HG03439 (cell line): ENCODE measurements around the gene COA1.
"Not testable (repeated sequence)": the region's sequence is repeated elsewhere in the genome, so short reads cannot be mapped to it uniquely, and the experiment has no call there.

Source experiments
- ATAC-seq: cut with Tn5 transposase; IDR thresholded peaks from one replicate; pipeline ENCODE4 v1.9.1; 2021; ENCODE audit warnings: mild to moderate bottlenecking, moderate library complexity; ENCODE audit not compliant: unreplicated experiment

COA1 gene, protein sequence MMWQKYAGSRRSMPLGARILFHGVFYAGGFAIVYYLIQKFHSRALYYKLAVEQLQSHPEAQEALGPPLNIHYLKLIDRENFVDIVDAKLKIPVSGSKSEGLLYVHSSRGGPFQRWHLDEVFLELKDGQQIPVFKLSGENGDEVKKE

DNA sequence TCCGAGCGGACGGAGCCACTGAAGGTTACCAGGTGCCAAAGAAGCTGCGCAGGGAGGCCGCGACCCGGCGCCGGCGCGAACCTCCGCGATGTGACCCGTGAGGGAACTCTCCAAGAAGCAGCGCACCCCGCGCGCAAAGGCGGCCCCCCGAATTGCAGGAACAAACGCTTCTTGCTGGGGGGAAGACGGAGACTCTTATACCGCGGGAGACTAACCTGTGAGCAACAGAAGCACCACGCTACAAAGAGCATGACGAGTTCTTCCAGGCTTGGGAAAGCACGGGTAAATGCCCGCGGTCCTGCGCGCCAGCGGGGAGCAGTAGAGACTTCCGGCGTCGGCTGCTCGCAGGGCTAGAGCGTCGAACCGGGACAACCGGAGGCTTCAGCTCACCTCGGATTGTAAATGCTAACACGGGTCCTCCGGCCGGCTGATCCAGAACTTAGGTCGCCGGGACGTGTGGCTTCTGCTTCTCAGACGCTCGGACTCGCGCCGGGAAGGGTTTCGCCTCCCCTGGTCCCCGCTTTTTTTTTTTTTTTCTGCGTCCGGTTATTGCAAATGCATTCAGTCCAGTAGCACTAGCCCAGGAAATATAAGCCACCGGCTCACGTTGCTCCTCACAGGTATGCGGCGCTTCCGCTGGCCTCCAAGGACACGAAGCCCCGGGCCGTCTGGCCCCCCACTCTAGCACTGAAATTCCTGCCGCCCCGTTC, at the start of gene COA1:
TSS of gene COA1 (minus strand) at position 310 of the 710 bp plus-strand sequence. CDS start 80,909 bp downstream, outside the sequence.
- peak; percentile 88 for ATAC-seq

DNA sequence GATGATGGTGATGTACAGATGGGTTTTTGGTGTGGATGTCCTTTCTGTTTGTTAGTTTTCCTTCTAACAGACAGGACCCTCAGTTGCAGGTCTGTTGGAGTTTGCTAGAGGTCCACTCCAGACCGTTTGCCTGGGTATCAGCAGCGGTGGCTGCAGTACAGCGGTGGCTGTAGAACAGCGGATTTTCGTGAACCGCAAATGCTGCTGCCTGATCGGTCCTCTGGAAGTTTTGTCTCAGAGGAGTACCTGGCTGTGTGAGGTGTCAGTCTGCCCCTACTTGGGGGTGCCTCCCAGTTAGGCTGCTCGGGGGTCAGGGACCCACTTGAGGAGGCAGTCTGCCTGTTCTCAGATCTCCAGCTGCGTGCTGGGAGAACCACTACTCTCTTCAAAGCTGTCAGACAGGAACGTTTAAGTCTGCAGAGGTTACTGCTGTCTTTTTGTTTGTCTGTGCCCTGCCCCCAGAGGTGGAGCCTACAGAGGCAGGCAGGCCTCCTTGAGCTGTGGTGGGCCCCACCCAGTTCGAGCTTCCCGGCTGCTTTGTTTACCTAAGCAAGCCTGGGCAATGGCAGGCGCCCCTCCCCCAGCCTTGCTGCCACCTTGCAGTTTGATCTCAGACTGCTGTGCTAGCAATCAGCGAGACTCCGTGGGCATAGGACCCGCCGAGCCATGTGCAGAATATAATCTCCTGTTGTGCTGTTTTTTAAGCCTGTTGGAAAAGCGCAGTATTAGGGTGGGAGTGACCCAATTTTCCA, 49.1 kb upstream of the COA1 start:
- ATAC-seq: not testable (repeated sequence)

DNA sequence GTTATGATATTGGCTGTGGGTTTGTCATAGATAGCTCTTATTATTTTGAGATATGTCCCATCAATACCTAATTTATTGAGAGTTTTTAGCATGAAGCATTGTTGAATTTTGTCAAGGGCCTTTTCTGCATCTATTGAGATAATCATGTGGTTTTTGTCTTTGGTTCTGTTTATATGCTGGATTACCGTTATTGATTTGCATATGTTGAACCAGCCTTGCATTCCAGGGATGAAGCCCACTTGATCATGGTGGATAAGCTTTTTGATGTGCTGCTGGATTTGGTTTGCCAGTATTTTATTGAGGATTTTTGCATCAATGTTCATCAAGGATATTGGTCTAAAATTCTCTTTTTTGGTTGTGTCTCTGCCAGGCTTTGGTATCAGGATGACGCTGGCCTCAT, 45.9 kb upstream of the COA1 start:
- ATAC-seq: not testable (repeated sequence)

DNA sequence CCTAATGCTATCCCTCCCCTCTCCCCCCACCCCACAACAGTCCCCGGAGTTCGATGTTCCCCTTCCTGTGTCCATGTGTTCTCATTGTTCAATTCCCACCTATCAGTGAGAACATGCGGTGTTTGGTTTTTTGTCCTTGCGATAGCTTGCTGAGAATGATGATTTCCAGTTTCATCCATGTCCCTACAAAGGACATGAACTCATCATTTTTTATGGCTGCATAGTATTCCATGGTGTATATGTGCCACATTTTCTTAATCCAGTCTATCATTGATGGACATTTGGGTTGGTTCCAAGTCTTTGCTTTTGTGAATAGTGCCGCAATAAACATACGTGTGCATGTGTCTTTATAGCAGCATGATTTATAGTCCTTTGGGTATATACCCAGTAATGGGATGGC, 43.9 kb upstream of the COA1 start:
- not testable (repeated sequence) for ATAC-seq

DNA sequence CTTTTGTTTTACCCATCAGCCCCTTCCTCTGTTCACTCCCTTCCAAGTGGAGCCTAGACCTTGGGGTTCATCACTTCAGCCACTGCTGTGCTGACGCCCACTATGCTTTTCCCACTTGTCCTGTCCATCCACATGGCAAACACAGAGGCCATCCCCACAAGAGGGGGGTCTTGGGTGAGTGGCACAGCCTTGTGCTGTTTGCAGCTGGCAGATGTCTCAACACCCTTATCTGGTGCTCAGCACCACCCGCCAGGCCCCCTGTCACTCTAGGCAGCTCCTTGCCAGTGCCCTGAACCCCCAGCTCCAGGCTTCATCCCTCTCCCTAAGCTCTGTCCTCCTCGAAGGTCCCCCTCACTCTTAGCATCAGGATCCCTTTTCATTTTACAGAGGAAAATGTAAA, 42.2 kb upstream of the COA1 start:
- ATAC-seq: no peak

DNA sequence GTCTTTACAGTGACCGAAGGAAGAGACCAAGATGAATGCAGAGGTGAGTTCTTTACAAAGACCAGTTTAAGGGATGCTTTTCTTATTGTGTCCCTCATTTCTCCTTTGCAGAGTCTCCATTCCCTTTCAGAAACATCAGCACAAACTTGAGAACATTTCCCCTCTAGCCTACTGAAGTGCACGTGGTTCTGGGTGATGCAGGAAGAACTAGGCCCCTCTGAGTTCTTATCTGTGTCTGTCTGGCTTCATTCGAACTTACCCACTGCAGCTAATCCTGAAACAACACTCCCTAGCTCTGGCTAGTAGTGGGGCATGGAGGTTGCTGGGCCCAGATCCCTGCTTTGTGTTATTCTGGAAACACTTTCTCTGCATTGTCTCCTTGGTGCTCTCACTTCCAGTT, 41.8 kb upstream of the COA1 start:
- no peak for ATAC-seq

DNA sequence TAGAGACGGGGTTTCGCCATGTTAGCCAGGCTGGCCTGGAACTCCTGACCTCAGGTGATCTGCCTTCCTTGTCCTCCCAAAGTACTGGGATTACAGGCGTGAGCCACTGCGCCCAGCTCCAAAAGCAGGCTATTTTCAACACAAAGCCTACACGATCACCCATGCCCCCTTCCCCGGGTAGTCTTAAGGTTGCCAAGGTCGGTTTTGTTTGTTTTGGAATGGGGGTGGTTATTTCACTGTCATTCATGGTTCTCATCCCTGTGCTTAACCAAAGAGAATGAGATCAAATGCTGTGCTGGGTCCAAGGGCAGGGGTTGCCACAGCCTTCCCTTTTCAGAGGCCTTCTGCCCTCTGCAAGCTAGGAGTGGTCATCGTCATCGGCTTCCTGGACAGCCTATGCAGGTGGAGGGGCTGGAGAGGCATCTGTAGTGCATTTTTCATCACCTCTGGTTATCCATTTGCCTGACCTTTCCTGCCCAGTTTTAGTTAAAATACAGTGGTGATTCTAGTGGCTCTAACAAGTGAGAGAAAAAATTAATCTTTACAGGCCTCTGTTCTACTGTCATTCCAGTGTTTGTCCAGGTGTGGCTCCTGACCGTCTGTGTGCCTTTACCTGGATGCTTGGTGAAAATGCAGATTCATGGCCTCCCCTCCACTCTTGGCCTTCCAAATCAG, 40.6 kb upstream of the COA1 start:
- no peak for ATAC-seq

DNA sequence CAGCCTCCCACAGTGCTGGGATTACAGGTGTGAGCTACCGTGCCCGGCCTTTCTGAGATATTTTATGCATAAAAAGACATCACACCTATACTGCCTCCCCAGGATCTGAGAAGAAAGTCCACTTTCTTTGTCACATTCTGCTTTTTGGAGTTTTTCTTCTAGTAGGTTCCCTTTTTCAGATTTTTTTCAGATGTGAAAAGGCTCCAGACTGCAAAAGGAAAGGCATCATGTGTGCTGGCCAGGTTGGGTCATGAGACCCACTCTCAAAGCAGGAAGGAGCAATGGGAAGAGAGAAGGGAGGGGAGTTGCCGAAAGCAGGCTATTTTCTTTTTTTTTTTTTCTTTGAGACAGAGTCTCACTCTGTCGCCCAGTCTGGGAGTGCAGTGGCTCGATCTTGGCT, 40.0 kb upstream of the COA1 start:
- ATAC-seq: no peak

DNA sequence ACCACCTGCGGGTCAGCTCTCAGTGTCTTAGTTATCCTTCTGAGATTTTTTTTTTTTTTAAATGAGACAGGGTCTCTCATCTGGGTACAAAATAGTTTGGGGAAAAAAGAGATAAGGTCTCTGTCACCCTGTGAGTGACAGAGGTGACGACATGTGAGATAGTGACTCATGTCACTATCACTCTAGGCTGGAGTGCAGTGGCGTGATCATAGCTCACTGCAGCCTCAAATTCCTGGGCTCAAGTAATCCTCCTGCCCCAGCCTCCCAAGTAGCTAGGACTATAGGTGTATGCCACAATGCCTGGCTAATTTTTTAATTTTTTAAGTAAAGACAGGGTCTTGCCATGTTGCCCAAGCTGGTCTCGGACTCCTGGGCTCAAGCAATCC, 39.6 kb upstream of the COA1 start:
- ATAC-seq: no peak

DNA sequence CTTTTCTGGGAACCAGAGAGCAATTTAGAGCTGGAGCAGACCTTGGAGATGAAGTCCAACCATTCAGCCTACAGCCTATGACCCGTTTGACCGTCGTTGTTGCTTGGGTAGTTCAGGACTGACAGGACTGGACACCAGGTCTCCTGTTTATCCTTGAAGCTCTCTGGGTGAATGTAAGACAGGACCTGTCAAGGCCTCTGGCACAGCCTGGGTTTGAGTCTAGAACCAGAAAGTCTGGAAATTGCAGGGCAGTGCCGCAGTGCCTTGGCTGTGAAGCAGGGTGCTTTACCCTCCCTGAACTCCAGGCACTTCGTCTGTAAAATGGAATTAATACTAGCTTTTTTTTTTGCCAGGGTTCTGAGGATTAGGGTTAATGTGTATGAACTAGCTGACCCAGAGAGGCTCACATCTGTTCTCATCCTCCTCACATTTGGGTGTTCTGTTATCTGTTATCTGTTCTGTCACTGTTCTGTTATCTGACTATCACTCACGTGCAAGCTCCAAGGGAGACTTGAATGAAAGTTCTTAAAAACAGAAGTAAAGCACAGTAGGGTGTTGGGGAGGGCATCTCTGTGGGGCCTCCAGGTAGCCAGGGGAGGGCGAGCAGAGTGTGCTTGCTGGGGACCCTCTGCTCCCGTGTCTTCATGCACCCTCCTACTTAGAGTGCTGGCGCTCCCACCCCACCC, 39.0 kb upstream of the COA1 start:
- ATAC-seq: no peak

DNA sequence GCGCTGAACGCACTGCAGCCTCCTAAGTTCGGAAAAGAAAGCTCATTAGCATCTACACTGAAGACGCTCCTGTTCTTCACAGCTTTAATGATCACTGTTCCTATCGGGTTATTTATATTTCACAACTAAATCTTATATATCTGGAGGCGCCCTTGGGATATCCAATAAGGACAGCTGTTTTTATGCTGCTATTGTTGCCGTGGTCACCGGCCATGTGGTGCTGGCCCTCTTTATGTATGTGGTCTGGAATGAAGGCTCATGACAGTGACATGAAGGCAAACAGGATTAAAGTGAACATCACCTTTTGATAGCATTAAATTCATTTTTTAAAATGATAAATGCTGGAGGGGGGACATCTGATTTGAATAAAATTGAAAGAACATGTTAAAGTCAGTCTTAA, 38.0 kb upstream of the COA1 start:
- ATAC-seq: no peak

DNA sequence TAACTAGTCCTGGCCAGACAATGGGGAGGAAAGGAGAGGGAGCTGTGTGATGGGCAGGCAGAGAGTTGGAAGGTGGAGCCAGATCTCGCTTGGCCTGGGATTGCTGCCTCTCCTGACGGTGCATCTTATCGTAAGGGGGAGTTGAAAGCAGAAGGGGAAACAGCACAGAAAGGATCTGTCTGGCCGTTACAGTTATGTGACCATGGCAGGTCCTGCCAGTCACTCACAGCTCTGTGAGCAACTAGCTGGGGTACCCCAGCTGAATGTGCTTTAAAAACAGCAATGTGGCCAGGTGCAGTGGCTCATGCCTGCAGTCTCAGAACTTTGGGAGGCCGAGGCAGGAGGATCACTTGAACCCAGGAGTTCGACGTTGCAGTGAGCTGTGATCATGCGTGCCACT, 37.2 kb upstream of the COA1 start:
- ATAC-seq: no peak

DNA sequence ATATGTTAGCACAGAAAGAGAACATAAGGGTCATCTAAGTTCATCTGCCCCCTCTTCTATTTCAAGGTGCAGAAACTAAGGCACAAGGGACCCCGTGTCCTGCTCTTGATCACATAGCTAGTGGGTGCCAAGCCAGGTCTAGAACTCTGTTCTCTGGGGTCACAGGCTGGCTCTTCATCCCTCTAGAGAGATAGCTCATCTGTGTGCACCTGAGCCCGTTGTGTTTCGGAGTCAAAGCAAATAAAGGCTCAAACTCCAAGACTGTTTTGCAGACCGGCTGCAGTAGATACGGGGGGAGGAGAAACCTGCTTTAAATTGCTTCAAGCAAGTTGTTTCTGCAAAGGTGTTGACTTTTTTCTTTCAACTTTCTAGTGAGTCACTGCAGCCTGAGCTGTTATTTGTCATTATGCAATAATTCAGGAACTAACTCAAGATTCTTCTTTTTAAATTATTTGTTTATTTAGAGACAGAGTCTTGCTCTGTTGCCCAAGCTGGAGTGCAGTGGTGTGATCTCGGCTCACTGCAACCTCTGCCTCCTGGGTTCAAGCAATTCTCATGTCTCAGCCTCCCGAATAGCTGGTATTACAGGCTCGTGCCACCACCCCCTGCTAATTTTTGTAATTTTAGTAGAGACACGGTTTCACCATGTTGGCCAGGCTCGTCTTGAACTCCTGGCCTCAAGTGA, 35.6 kb upstream of the COA1 start:
- ATAC-seq: no peak

DNA sequence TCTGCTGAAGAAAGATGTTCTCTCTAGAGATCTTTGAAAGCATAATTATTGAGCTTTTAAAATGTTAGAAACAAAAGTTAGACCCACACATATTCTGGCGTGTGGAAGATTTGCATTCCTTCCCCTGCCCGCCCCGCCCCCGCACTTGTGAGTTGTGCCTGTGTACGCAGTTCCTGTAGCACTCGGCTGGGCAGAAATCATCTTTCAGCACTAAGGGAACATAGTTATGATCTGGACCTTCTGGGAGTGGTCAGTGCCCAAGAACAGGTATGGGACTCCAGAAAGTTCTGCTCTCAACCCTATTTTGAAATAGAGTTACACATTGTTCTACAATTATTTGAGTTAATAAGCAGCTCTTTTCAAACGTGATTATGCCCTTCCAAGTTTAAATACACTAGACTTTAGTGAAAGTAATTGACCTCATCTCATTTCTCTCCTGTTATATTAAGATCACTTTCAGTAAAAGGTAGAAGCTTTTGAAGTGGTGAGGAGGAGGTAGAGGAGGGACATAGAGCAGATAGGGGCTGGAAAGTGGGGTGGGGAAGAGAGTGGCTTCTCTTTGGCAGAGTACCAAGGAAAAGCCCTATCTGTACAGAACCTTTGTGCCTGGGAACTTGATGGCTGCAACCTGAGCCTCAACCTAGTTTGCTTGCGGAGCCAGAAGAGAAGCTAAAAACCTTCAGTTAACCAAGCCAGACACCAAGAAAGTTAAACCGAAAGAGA, 34.9 kb upstream of the COA1 start:
- peak; percentile 44 for ATAC-seq

DNA sequence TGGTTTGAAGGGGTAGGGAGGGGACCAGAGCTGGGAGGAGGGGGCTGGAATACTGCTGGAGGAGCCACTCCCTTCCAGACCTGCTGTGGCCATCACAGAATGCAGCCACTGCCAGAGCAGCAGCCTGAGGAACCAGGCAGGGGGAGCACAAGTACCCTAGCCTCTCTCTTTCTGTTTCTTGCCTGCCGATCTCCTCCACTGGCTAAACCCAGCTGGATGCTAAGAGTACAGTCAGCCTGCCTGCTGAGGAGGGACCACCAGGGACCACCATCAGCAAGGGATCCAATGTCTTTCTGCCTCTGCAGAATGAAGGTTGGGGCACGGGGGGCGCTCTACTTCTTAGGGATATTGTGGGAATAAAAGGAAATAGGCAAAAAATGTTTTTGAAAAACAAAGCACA, 33.9 kb upstream of the COA1 start:
- ATAC-seq: no peak

DNA sequence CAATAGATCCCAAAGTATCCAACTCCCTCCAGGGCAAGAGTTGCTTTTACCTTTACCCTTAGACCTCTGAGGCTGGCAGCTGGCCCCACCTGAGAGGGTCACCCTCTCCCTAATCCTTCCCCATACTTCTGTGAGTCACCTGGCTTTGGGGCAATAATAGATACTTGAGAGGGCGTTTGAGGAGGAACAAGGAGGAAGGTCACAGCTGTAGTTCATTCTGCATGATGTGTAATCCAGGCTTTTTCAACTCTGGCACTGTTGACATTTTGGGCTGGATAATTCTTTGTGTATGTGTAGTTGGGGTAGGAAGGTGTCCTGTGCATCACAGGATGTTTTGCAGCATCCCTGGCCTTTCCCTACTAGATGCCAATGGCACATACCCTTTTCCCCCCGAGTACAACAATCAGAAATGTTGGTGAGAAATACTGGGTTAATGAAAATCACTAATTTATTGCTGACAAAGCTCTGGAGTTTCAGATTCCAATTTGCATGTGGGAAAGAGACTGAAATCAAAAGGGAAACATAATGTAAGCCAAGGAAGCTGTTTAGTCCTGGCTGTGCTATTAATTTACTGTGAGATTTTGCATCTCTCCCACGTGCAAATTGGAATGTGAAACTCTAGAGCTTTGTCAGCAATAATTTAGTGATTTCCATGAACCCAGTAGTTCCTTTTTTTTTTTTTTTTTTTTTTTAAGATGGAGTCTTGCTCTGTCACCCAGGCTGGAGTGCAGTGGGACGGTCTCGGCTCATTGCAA, 32.8 kb upstream of the COA1 start:
- no peak for ATAC-seq

DNA sequence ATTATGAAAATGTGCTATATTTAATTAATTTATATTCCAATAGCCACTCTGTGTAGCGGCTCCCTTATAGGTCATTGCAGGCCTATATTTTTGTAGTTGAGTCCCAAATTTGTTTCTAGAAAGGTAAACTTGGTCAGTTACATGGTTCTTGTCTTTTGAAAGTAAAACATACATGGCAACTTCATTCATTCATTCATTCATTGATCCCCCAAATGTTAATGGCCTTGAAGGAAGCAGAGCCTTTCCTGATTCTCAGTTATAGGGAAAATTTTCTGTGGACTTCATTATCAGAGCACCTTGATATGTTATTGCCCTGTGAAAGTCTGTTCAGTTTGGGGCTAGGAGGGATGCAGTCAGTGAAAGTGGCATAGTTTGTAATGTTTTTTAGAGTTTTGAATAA, 32.1 kb upstream of the COA1 start:
- ATAC-seq: no peak

DNA sequence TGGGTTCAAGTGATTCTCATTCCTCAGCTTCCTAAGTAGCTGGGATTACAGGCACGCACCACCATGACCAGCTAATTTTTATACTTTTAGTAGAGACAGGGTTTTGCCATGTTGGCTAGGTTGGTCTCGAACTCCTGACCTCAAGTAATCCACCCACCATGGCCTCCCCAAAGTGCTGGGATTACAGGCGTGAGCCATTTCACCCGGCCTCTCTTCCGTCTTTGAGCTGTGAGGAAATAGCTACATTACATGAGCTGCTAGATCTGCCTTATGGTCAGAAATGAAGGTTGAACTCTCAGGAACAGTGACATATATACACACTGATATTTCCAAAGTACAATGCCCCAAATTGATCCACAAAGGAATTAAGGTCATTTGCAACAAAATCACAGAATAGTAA, 31.5 kb upstream of the COA1 start:
- no peak for ATAC-seq
